Stimulated activated CD8-positive, alpha-beta memory T cell treated with anti-CD3 and anti-CD28 coated beads, Interleukin-4, amount 100 ng/mL, for 48 hours (primary cell): ENCODE results near the gene PIK3C3.

Experiments used
- DNase-seq: peaks from one replicate; pipeline ENCODE4 v3.0.0-alpha.2; 2020

Gene PIK3C3

DNA sequence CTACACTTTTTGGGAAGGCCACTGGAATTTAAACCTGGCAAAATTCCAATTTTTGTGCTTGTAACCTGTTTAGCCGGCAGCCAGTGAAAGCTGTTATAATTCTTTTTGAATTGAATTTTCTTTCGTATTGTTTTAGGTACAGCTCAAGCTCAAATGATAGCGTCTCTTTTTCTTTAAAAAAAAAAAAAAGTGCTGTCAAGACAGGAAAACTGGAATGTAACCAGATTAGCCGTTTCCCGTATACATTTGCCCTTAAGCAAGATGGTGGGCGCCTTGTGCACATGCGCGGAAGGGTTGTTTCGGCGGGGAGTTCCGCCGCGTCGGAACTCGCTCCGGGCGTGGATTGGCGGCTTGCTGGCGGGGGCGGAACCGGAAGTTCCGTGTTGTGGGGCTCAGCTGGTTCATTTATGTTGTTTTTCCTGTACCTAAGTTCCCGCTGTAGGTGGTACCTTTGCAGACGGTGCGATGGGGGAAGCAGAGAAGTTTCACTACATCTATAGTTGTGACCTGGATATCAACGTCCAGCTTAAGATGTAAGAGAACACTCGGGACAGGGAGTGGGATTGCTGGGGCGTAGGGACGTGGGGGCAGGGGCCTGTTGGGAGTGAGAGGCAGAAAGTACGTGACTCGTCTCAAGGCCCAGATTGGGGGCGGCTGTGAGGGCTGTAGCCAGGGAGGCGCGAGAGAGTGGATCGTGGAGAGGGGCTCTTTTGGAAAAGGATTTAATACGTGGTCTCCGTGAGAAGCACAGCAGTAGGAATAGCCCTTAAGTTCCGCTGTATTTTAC is at the start of gene PIK3C3:
Gene PIK3C3 (plus strand): TSS at position 408 of the 787 bp plus-strand sequence. CDS start 58 bp downstream, at position 466.
- DNase-seq = peak; percentile 96

GRCh38 chr18:41905786-41906527 is 49.1 kb upstream of the PIK3C3 start:
- DNase-seq = no peak

- peak; percentile 46 for DNase-seq
Observed at GRCh38 chr18:41906528-41907146, 48.4 kb upstream of the PIK3C3 start.

DNA sequence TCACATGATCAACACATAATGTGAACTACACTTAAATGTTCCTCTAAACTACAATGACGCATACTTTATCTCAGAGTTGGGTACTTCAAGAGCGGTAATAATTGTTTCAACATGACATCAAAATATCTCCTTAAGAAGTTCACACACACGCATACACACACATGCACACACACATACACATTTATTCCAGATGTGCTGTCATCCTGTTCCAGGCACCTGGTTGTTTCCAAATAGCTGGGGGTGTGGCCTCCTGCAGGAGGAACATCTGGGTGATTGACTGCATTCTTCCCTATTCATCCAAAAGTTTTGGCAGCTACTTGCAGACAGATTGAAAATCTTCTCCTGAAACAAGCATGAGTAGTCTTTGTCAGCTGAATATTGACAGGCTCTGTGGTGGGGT is 37.9 kb upstream of the PIK3C3 start:
- DNase-seq = no peak

DNA sequence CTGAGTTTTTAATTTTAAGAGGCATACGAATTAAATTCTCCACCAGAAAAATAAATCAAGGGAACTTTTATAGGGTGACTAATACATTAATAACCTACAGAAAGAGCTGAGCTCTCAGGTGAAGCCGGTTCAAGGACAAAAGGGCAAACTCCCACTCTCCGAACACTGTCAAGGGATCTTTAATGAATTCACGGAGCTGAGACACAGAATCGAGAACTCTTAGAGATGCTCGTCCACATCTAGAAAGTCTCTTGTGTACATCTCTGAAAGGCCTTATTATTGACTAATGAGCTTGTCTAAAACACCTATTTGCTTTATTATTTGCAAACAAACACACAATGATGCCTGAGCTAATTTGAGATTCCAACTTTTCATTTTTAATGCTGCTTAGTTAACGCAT is 33.3 kb upstream of the PIK3C3 start:
- no peak for DNase-seq

DNA sequence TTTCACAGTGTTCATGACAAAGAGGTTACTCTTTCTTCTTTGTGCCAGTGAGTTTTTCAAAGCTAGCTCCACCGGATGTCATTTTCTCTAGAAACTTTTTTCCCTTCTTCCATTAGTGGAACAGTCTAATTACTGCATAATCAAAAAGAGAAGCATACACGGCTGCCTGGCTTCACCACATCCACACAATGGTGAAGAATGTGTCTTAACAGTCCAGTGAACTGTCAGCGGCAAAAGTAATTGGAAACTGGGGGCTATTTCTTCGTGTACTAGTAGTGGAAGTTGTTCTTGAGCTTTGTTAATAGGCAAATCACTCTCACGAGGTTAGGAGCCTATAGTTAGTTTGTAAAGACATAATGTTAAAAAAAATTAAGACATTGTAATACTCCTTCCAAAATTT is 32.9 kb upstream of the PIK3C3 start:
- DNase-seq = no peak

- DNase-seq = no peak
Observed at GRCh38 chr18:41922841-41923240, 32.2 kb upstream of the PIK3C3 start.

DNA sequence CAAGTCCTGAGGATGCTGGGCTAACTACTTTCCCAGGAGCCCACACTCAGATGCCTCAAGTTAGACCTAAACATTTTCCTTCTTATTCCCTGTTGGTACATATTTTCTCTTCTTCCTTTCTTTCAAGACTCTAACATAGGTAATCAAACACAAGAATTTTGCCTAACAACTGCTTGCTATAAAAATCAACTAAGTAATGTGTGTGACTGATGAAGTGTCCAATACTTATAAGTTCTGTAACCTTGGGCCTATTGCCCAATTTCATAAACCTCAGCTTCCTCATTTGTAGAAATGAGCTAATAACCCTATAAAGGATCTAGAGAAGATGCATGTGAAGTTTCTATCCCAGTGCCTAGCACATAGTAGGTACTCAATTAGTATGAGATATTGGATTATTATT is 31.6 kb upstream of the PIK3C3 start:
- no peak for DNase-seq

DNA sequence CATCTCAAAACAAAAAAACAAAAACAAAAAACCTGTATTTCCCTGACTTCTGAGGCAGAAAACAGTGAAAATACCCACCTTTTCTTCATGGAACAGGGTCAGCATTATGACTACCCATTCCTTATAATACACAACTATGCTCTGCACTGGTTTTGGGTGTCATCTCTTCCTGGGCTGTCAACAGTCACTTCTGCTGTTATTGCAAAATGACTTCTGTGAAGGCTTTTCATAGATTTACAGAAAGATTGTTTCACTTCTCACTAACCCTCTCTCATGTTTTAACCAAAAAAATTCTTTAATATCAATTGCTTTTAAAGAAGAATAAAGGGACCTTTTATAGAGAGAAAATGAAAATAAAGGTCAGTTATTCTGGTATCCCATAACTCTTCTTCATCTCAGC is 26.5 kb upstream of the PIK3C3 start:
- no peak for DNase-seq

DNA sequence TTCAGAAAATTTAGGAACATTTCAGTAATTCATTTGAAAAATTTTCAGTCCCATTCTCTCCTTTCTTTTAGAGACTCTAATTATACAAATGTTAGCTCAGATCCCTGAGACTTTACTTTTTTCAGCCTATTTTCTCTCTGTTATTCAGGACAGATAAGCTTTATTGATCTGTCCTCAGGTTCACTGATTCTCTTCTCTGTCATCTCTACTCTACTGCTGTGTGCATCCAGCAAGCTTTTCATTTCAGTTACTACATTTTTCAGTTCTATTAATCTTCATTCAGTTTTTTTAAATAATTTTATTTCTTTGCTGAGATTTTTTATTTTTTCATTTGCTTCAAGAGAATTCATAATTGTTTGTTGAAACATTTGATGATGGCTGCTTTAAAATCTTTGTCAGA is 22.1 kb upstream of the PIK3C3 start:
- no peak for DNase-seq

DNA sequence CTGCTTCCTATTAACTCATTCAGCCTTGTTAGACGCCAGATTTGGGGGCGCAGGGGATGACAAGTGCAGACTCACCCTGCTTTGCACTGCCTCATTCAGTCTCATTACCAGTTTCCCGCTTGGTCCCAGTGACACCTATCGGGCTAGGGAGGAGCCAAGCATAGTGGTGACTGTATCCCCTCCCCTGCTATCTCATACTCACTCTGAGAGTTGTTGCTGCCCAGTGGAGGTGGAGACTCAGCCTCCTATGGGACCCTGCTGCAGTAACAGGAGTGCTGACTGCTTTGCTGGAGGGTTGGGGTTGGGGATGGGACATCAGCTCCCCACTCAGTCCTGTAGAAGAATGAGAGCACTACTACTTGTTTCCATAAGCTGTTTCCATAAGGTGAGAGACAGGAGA is 21.3 kb upstream of the PIK3C3 start:
- no peak for DNase-seq

DNA sequence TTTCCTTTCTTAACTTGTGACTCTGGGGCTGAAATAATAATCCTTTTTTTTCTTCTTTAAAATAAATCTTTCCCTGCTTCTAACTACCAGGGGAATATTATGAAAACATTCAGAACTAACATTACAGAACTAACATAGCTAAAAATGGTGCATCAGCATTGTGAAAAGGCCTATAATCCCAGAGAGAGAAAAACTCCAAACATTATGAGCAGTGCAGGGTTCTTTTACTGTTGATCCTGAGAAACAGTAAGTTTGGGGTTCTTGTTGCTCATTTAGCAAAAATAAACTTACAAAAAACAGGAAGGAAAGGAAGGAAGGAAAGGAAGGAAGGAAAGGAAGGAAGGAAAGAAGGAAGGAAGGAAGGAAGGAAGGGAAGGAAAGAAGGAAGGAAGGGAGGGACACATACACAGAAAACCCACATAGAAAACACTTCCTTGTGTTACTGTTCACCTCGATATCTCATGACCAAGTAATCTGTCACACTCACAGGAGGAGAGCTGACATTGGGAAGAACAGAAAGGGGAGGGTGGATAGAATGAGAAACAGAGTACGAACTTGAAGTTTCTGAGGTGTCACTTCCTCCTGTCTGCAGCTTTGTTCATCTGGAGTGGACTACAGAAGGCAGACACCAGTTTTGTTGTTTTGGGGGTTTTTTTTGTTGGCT is 18.4 kb upstream of the PIK3C3 start:
- no peak for DNase-seq

DNA sequence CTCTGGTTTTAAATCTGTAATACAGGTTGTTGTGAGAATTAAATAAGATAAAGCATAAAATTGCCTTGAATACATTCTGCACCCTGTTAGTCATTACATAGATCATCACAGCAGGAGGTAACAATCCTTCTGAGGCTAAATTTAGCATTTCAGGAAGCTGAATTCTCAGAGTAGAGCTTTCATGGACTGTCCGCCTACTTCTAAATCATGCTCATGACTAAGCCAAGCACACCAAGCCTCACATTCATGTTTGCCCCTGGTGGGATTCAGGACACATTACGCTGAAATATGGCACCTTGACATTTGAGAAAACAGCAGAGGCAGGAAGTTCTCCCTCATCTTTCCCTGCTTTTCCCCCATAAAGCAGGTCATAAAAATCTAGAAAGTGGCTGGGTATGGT is 16.6 kb upstream of the PIK3C3 start:
- no peak for DNase-seq

- no peak for DNase-seq
Observed at GRCh38 chr18:41939326-41939725, 15.7 kb upstream of the PIK3C3 start.

- DNase-seq = no peak
Observed at GRCh38 chr18:41940506-41941215, 14.4 kb upstream of the PIK3C3 start.

DNA sequence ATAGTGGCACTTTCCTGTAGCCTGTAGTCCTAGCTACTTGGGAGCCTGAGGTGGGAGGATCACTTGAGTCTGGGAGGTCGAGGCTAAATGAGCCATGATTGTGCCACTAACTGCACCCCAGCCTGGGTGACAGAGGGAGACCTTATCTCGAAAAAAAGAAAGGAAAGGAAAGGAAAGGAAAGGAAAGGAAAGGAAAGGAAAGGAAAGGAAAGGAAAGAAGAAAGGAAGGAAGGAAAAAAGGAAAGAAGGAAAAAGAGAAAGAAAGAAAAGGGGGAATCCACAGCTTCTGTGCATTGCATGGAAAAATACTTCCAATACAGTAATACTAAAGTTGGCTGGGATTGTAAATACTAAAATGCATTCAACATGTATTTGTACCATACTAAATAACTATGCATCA is 12.8 kb upstream of the PIK3C3 start:
- DNase-seq = no peak

DNA sequence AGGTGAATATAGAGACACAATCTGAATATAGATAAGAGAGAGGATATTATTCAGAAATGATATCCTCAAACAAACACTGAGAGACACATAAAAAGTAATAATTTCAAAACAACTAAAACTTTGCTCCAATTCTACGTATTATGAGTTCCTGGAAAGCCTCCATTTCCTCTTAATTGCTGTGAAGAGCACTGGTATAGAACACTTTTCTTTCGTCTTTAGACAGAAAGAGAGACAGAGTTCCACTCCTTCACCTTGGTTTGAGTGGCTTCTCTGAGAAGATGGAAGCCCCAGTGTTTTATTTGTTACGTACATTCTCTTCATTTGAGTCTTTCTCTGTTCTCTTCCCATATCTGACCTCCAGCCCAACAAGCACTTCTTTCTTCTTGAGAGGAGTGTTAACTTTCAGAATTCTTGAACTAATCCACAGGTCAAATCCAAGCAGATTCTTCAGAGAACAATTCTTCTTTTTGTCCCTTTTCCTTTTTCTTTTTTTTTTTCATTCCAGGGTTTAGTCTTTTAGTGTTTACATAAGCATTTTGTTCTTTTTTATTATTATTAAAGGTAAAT is 6.4 kb upstream of the PIK3C3 start:
- DNase-seq = no peak

DNA sequence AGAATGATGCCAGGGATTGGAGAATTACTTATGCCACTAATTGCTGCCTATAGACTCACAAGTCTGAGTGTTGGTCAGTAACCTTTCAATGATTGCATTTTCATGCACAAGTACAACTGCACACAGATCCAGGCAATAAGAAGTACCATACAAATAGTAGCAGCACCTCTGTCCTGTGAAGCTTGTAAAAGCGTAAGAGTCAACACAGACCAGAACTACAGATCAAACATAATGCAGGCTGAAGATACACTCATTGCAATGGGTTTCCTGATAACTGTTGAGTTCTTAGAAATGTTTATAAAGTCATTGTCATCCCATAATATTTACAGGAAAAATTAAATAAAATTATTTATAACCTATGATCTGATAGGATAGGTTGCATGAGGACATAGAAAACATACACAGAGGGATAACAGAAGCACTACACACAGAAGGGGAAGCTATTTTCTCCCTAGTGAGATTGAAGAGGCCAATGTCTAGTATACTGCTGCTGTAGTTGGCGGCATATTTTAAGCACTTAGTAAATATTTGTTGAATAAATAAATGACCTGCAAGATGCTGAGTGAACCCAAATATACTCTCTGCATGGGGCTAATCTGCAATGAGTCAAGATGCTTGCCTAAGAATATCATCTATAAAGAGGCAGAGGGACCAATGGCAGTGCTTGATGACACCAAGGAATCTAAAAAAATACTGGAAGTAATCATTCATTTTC is 5.7 kb upstream of the PIK3C3 start:
- no peak for DNase-seq

DNA sequence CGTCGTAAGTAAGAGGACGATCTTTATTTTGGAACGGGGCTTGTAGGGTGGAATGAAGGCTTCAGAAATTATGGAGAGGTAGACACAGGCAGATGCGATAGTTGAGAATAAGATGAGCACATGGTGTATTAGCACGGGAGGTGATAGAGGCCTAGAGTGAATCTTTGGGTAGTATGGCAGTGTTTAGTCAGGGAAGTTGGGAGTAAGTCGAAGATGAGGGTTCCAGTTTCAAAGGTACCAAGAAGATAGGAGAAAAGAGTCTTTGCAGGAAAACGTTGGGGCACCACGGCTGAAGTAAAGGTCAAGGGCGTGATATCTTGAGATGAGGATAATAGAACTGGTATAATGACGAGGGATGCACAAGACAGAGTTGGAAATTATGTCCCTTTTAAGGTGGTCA is 654 bp downstream of the PIK3C3 start:
- DNase-seq = no peak

GRCh38 chr18:41959045-41959444 is 4.0 kb downstream of the PIK3C3 start:
- DNase-seq = no peak

DNA sequence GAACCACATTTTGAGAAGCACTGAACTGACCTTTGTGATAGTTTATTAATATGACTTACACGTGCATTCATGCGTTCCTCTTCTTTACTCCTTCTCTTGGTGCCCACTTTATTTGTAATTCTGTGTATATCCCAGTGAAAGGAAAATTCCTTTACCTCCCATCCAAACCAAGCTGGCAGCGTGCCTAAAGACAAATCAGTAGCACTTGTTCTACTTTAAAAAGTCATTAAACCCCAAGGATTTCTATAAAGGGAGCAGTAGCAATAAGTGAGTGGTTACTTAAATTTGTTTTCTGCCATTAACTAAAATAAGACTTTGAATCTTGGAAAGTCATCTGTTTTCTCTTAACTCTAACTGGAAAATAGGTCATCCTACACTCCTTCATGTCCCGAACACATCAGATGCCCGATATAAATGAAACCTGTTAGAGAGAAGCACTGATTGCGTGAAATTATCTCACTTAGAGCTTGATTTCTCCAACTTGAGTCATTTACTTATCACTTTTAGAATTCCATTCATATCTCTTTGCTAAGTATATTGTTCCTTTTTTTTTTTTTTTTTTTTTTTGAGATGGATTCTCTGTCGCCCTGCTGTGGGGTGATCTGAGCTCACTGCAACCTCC is 10.7 kb downstream of the PIK3C3 start:
- DNase-seq = no peak
